NCI-H1092 treated with DMSO at 0.1 percent for 48 hours (cell line): ENCODE data around the gene TMPRSS6.

ENCODE experiments used
- DNase-seq: peaks from one replicate; lab custom pipeline; 2025; lab: John Stamatoyannopoulos, UW

TMPRSS6 gene

DNA sequence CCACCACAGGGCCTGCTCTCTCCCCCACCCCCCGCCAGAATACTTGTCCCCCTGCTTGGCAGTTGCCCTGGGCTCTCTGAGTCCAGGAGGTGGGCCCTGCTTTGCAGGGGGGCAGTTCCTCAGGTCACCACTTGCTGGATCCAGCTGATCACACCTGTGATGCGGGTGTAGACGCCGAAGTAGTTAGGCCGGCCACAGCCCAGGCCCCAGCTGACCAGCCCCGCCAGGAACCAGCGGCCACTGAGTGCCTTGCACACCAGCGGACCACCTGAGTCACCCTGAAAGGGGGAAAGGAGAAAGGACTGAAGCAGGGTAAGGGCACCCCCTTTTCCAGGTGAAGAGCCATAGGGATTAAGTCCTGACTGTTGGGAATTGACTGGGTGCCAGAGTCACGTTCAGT is 43.6 kb downstream of the TMPRSS6 start:
- DNase-seq, result no peak

- no peak for DNase-seq
Observed at GRCh38 chr22:37065180-37065579, 44.3 kb downstream of the TMPRSS6 start.

DNA sequence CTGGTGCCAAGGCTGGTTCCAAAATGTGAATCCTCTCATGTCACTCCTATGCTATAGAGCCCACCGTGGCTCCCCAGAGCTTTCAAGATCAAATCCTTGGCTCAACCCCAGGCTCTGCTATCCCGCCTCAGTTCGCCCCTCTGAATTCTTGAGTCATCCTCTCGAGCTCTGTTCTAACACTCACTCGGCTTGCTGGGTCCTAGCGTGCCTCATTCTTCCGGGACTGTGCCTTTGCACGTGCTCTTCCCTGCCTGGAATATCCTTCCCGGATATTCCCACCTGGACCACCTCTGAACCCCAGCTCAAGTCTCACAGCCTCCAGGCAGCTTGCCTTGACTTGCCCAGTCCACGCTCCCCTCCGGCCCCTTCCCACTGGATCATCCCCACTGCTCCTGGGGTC is 45.0 kb downstream of the TMPRSS6 start:
- DNase-seq, result no peak

DNA sequence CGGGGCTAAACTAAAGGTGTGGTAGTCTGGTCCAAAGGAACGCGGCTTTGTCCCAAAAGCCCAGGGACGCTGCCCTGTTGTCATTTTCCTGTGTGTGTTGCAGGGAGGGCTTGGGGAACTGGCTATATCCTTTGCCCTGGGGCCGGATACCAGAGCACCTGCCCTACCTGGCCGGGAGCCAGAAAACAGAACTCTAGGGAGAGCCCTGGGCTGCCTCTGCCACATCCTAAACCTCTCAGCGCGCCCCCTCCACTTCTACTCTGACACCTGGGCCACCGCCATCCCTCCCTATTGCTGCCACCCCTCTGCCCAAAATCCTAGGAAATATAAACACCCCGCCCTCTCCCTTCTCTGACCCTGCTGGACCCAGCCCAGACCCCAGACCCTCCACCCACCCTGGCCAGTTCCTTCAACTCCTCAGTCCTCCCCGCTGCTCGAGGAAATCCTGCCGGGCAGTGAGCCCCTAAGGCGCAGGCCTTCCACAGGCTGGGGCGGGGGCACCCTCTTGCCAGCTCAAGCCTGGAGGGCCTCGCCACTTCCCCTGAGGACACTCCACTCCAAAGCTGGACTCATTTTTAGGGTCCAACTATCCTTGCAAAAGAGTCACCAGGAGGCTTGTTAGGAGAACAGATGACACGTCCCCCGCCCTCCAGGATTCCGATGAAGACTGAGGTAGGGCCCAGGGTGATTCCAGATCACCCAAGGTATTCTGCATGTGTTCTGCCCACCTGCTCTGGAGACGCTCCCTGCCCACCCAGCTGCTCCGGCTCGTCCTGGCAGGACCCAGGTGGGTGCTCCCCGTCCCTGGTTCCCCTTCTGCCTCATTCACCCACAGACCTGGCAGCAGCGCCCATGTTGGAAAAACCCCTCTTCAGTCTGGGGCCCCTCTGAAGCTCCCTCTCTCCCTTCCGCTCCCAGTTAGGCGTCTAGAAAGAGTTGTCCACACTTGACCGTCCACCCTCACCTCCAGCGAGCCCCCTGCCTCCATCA is 45.8 kb downstream of the TMPRSS6 start:
- DNase-seq, result peak; percentile 47

DNA sequence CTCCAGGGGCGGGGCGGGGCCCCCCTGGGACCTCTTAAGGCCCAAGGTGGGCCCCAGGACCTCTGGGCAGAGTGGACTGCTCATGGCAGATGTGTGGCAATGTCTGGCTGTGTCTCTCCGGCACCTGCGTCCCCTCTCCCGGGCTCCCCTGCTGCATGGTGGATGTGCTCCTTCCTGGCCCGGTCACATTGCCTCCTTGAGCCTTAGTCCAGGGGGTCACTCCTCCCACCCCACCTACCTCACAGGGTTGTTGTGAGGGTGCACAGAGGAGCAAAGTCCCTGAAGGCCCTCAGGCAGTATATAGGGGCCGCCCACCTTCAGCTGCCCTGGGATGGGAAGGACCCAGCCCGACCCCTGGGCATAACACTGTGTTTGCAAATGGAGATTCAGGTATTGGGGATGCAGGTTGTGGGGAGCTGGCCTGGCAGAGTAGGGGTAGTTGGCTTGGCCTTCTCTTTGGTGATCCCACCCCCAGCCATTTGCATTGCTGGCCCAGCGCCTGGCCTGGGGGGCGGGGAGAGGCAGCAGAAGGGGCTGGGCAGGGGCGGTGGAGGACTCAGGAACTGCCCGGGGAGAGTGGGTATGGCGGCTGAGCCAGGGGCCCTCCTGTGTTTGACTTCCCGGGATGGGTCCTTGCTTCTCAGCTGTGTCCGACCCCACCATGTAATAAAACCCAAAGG is 46.7 kb downstream of the TMPRSS6 start:
- no peak for DNase-seq

- DNase-seq, result no peak
Observed at GRCh38 chr22:37062376-37062675, 47.2 kb downstream of the TMPRSS6 start.

- DNase-seq, result no peak
Observed at GRCh38 chr22:37061611-37062375, 47.7 kb downstream of the TMPRSS6 start.

DNA sequence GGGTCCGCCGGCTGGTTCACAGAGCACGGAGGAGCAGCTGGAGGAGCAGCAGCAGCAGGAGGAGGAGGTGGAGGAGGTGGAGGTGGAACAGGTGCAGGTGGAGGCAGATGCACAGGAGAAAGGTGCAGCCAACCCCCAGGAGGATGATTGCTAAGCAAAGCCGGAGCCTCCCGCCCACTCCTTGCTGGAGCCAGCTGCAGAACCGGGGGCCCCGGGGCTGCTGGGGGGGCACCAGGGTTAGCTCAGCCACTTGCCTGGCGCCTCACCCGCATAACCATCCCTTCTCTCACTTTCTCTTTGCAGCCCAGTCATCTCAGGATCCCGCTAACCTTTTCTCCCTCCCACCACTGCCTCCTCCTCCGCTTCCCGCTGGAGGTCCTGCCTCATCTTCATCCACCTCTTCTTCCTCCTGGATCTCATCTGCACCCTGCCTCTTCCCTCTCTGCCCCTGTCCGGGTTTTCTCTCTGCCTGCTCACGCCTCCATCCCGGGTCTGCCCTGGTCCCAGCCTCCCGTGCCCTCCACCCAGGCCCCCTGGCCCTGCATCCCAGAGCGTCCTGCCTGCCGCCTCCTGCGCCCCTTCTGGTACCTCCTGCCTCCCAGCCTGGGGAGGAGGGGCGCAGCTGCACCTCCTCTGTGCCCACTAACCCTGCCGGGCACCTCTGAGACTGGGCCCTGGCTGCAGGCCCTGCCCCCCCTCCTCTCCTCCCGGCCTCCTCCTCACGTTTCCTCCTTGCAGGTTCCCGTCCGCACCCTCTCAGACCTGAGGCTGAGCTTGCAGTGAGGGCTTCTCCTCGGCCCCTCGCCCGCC is 48.5 kb downstream of the TMPRSS6 start:
- DNase-seq, result no peak

GRCh38 chr22:37059876-37060449 is 49.5 kb downstream of the TMPRSS6 start:
- DNase-seq, result no peak

GRCh38 chr22:37058917-37059701 is 50.4 kb downstream of the TMPRSS6 start:
- no peak for DNase-seq

DNA sequence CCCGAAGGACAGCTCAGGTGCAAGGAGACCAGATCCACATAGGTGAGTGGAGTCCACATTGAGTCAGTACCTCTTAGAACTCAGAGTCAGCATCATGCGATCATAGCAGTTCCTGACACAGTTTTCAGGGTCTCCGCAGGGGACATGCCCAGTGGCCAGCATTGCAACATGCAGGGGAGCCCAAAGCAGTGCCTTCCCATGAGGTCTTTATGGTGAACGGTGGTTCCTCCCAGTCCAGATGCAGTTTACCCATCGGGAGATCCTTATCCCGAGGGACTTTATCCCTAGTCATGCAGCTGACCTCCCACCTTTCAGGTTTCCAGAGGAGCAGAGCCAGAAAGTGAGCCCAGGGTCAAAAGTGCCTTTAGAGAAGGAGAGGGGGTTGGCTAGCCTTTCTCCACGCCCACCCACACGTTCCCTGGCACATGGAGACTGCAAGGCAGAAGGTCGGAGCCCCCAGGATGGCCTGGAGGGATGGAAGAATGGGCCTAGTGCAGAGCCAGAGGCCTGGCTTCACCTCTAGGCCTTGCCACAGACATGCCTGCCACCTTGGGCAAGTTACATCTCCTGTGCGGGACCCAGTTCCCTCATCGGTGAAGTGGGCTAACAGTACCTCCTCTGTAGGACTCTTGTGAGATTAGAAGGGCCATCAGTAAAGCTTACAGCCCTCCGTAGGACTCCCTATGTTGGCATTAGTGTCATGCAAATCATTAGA is 51.6 kb downstream of the TMPRSS6 start:
- DNase-seq, result no peak

- no peak for DNase-seq
Observed at GRCh38 chr22:37057226-37057625, 52.3 kb downstream of the TMPRSS6 start.

DNA sequence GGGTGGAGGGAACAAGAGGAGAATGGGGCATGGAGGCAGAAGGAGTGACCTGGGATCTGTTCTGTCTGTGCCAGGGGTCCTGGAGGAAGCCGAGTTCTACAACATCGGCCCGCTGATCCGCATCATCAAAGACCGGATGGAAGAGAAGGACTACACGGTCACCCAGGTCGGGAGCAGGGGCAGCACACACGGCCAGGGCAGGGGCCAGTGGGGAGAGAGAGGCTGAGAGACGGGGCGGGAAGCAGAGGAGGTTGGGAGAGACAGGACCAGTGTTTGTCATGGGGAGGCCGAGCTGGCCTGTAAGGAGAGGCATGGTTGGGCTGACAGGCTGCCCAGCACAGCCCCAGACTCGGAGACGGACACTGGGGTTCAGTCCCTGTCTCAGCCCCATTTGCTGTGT is 53.3 kb downstream of the TMPRSS6 start:
- DNase-seq, result no peak

- no peak for DNase-seq
Observed at GRCh38 chr22:37054600-37055365, 54.7 kb downstream of the TMPRSS6 start.

GRCh38 chr22:37054056-37054395 is 55.5 kb downstream of the TMPRSS6 start:
- no peak for DNase-seq

DNA sequence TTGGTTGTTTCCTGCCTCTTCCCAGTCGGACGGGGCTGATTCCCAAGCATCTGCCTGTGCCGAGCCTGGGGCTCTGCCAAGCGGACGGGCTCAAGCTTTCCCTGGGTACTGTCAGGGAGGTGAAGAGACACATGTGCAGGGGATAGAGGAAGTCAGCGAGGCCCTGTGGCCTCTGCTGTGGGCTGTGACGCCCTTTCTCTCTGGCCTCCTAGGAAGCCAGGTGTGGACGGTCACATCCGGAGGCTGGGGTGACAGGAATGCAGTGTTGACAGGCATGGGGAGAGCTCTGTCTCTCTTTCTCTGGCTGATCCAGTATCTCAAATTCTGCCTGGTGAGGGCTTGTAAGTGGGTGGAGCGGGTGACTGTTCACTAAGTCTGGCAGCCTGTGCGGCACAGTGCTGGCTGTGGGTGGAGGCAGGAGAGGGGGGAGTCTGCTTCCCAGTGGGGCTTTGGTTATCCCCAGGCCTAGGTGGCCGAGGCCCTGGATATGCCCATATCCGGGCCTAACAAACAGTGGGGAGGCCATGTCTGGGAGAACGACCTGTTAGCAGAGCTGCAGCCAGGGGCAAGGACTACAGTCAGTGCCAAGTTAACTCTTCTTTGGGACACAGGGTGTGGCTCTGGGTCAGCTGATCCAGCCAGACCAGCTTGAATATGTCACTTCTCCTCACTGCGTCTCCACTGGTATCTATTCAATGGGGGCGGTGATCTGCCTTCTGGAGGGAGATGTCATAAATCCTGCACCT is 56.0 kb downstream of the TMPRSS6 start:
- DNase-seq, result no peak

GRCh38 chr22:37052386-37053309 is 56.9 kb downstream of the TMPRSS6 start:
- DNase-seq, result no peak
